ENCODE data around the gene TNRC6B.
A peak's percentile ranks its signal among the peaks of the same experiment; 100 is the strongest.
"Not testable (repeated sequence)": the region's sequence is repeated elsewhere in the genome, so short reads cannot be mapped to it uniquely, and the experiment has no call there.

TNRC6B gene

GRCh38 chr22:40216041-40216756 lies 38.5 kb downstream of the TNRC6B start:
- DNase-seq, result peak; percentile 56 to 60

GRCh38 chr22:40218152-40218551 lies 40.4 kb downstream of the TNRC6B start:
- DNase-seq, result peak in 1 of 2 experiments; percentile 11

GRCh38 chr22:40218723-40219294 lies 41.1 kb downstream of the TNRC6B start:
- no peak for DNase-seq

- no peak for DNase-seq
Observed at GRCh38 chr22:40220316-40221054, 42.8 kb downstream of the TNRC6B start.

- no peak for DNase-seq
Observed at GRCh38 chr22:40221055-40221414, 43.3 kb downstream of the TNRC6B start.

GRCh38 chr22:40222979-40223378 lies 45.3 kb downstream of the TNRC6B start:
- DNase-seq, result not testable (repeated sequence)

- DNase-seq, result peak in 1 of 2 experiments; percentile 66
Observed at GRCh38 chr22:40224702-40225101, 47.0 kb downstream of the TNRC6B start.

GRCh38 chr22:40226620-40227019 lies 48.9 kb downstream of the TNRC6B start:
- no peak for DNase-seq

- no peak for DNase-seq
Observed at GRCh38 chr22:40231618-40232313, 54.0 kb downstream of the TNRC6B start.

GRCh38 chr22:40232624-40233023 lies 54.9 kb downstream of the TNRC6B start:
- no peak for DNase-seq

GRCh38 chr22:40233886-40234285 lies 56.2 kb downstream of the TNRC6B start:
- no peak for DNase-seq

GRCh38 chr22:40234658-40235057 lies 56.9 kb downstream of the TNRC6B start:
- no peak for DNase-seq

- DNase-seq, result no peak
Observed at GRCh38 chr22:40235308-40235707, 57.6 kb downstream of the TNRC6B start.

GRCh38 chr22:40236131-40236665 lies 58.5 kb downstream of the TNRC6B start:
- DNase-seq, result no peak

GRCh38 chr22:40237241-40237640 lies 59.5 kb downstream of the TNRC6B start:
- DNase-seq, result peak in 1 of 2 experiments; percentile 54

GRCh38 chr22:40237788-40238424 lies 60.2 kb downstream of the TNRC6B start:
- peak in 1 of 2 experiments; percentile 58 for DNase-seq

- DNase-seq, result peak in 1 of 2 experiments; percentile 42
Observed at GRCh38 chr22:40238425-40239344, 61.0 kb downstream of the TNRC6B start.

GRCh38 chr22:40239345-40239683 lies 61.6 kb downstream of the TNRC6B start:
- no peak for DNase-seq

GRCh38 chr22:40240160-40240559 lies 62.4 kb downstream of the TNRC6B start:
- no peak for DNase-seq

GRCh38 chr22:40240686-40241085 lies 63.0 kb downstream of the TNRC6B start:
- no peak for DNase-seq

GRCh38 chr22:40241200-40241763 lies 63.6 kb downstream of the TNRC6B start:
- no peak for DNase-seq

Measured in activated T-cell treated with anti-CD3 and anti-CD28 coated beads, Interleukin-2, amount 50 U/mL, for 48 hours (primary cell).